ENCODE data around the gene ZNF628. TPM values are rescaled to one million over a fixed set of nuclear protein-coding genes. Genes with fewer than 3 reads are reported as not detected.
A peak's percentile ranks its signal among the peaks of the same experiment; 100 is the strongest.

ZNF628 gene
- total RNA-seq, 3 donors from 2014 or later = 6.8 to 11.1 (median 7.9) TPM

- Histone ChIP-seq H3K9me3 (no peaks in the 10 kb centered on the region), H3K36me3 (ENCODE audit: low read depth) (no peaks in the 10 kb centered on the region), H3K4me3 (no peak overlapping the region), H3K4me1 (ENCODE audit: low read depth) (peaks cover 12% of the 10 kb centered on the region)
- TF ChIP-seq CTCF (IDR thresholded peaks at IDR 0.05) = no peak
- DNase-seq (peak in 1 of 3 donors; percentile 52), ATAC-seq (no peak)
- intact Hi-C loops (cut with DNase I, micrococcal nuclease) = no loop called here
Measured at GRCh38 chr19:55478364-55478763, 1.9 kb downstream of the ZNF628 start.

DNA sequence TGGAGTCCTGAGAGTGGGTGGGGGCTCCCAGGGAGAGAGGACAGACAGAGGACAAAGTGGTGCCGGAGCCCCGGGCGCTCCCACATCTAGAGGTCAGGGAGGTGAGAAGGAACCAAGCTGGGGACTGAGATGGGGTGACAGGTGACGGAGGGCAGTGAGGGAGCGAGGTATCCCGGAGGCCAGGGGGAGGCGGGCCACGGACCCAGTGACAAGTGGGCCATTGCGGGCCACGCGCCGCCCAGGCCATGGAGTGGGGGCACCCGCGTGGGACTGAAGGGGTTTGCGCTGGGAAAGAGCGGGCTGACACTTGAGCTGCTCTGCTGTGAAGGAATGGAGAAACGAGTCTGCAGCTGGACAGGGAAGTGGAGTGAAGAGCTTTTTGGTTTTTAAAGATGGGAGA is 2.6 kb downstream of the ZNF628 start:
- Histone ChIP-seq H3K36me3 (ENCODE audit: low read depth) (no peaks in the 10 kb centered on the region), H3K4me1 (ENCODE audit: low read depth) (peaks cover 12% of the 10 kb centered on the region), H3K9me3 (no peaks in the 10 kb centered on the region), H3K4me3 (no peak overlapping the region)
- no peak for TF ChIP-seq CTCF (IDR thresholded peaks at IDR 0.05)
- DNase-seq = peak in 1 of 3 donors; percentile 41
- ATAC-seq = no peak
- intact Hi-C loops (cut with DNase I, micrococcal nuclease) = no loop called here

DNA sequence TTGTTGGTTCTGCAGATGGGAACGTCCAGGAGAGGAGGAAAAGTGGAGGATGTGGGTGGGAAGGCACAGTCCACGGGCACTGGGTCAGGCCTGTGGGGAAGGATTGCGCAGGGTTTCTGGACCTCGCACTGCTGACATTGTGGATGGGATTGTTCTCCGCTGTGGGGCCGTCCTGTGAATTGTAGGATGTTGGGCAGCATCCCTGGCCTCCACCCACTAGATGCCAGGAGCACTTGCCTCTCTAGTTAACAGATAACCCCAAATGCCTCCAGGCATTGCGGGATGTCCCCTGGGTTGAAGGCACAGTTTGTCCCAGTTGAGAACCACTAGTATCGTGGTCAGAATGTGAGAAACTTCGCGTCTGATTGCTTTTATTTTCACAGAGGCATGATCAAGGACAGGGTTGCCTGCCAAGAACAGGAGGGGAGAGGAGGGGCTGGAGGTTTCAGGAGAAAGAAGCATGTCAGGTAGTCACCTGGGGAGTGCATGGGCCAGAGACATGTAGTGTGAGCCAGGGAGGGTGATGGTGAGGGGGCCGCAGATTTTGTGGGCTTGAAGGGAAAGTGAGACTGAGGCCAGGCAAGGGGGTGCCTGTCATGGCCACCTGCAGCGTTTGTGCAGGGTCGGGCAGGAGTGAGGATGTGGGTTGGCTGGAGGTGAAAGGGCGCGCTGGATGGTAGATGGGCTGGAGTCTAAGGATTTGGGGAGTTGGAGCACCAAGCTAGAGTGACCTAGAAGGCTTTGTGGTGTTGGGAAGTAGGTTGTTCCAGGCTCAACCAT is 3.2 kb downstream of the ZNF628 start:
- peaks cover 18% of the 10 kb centered on the region for H3K4me1 ChIP-seq (ENCODE audit: low read depth)
- no peak for TF ChIP-seq CTCF (IDR thresholded peaks at IDR 0.05)
- no peaks in the 10 kb centered on the region for H3K9me3 ChIP-seq
- H3K36me3 ChIP-seq (ENCODE audit: low read depth) = no peaks in the 10 kb centered on the region
- H3K4me3 ChIP-seq = no peak overlapping the region
- ATAC-seq (no peak), DNase-seq (peak in 1 of 3 donors; percentile 34)
- intact Hi-C loops (cut with DNase I, micrococcal nuclease) = no loop called here

DNA sequence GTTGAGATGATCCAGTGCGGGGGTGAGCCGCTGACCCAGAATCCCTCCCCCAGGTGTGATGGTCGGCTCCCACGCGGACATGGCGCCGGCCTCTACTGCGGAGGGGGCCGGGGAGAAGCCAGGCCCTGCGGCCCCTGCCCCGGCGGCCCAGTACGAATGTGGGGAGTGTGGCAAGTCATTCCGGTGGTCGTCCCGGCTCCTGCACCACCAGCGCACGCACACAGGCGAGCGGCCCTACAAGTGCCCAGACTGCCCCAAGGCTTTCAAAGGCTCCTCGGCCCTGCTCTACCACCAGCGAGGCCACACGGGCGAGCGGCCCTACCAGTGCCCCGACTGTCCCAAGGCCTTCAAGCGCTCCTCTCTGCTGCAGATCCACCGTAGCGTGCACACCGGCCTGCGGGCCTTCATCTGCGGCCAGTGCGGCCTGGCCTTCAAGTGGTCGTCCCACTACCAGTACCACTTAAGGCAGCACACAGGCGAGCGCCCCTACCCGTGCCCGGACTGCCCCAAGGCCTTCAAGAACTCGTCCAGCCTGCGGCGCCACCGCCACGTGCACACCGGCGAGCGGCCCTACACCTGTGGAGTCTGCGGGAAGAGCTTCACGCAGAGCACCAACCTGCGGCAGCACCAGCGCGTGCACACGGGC is 4.9 kb downstream of the ZNF628 start:
- H3K9me3 ChIP-seq = no peaks in the 10 kb centered on the region
- H3K4me3 ChIP-seq = no peak overlapping the region
- ATAC-seq (no peak), DNase-seq (peak in 1 of 3 donors; percentile 48)
- H3K36me3 ChIP-seq (ENCODE audit: low read depth) = no peaks in the 10 kb centered on the region
- no peak for TF ChIP-seq CTCF (IDR thresholded peaks at IDR 0.05)
- H3K4me1 ChIP-seq (ENCODE audit: low read depth) = peaks cover 20% of the 10 kb centered on the region
- intact Hi-C loops (cut with DNase I, micrococcal nuclease) = no loop called here

- peaks cover 20% of the 10 kb centered on the region for H3K4me1 ChIP-seq (ENCODE audit: low read depth)
- H3K4me3 ChIP-seq = no peak overlapping the region
- H3K36me3 ChIP-seq (ENCODE audit: low read depth) = no peaks in the 10 kb centered on the region
- H3K9me3 ChIP-seq = no peaks in the 10 kb centered on the region
- intact Hi-C loops (cut with DNase I, micrococcal nuclease) = no loop called here
- ATAC-seq (no peak), DNase-seq (peak in 1 of 3 donors; percentile 45)
- no peak for TF ChIP-seq CTCF (IDR thresholded peaks at IDR 0.05)
Measured at GRCh38 chr19:55481794-55482155, 5.4 kb downstream of the ZNF628 start.
